ENCODE data around the gene RBM23. TPM values are rescaled to one million over a fixed set of nuclear protein-coding genes. Genes with fewer than 3 reads are reported as not detected.

The RBM23 gene
- total RNA-seq, 1 experiment from 2014 or later, result 57.6 TPM

- CTCF ChIA-PET, result interaction anchor here (0.7 to 3.0 kb wide), 8 partner anchors 10 to 125 kb away, joined by 3 to 22 read pairs (median 4); partner anchors contain the start of genes AJUBA and PRMT5
- intact Hi-C loops (cut with micrococcal nuclease), result no loop called here
- Mint-ChIP-seq H3K9me3 (ENCODE audit: unreplicated experiment) (no peaks in the 10 kb centered on the region), H3K36me3 (ENCODE audit: insufficient read depth, unreplicated experiment) (peaks cover 69% of the 10 kb centered on the region), H3K4me3 (ENCODE audit: unreplicated experiment) (no peak overlapping the region), H3K27ac (ENCODE audit: low read depth, unreplicated experiment) (no peak overlapping the region), H3K27me3 (ENCODE audit: insufficient read depth, unreplicated experiment) (no peaks in the 10 kb centered on the region), H3K4me1 (ENCODE audit: insufficient read depth, unreplicated experiment) (no peaks in the 10 kb centered on the region)
- TF ChIP-seq, protein P1, sequence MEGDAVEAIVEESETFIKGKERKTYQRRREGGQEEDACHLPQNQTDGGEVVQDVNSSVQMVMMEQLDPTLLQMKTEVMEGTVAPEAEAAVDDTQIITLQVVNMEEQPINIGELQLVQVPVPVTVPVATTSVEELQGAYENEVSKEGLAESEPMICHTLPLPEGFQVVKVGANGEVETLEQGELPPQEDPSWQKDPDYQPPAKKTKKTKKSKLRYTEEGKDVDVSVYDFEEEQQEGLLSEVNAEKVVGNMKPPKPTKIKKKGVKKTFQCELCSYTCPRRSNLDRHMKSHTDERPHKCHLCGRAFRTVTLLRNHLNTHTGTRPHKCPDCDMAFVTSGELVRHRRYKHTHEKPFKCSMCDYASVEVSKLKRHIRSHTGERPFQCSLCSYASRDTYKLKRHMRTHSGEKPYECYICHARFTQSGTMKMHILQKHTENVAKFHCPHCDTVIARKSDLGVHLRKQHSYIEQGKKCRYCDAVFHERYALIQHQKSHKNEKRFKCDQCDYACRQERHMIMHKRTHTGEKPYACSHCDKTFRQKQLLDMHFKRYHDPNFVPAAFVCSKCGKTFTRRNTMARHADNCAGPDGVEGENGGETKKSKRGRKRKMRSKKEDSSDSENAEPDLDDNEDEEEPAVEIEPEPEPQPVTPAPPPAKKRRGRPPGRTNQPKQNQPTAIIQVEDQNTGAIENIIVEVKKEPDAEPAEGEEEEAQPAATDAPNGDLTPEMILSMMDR (IDR thresholded peaks at IDR 0.05; ENCODE audit: unreplicated experiment), result no peak
- DNase-seq (ENCODE audit: unreplicated experiment), result no peak
- BruUV-seq (replicated peaks), result no TSS peak
- POLR2A ChIA-PET, result interaction anchor here (0.6 to 4.8 kb wide), 5 partner anchors 10 to 67 kb away, joined by 3 to 21 read pairs (median 5); partner anchors contain the start of genes HAUS4 and PRMT5
Observed at GRCh38 chr14:22945642-22946041, 26.7 kb upstream of the RBM23 start.

DNA sequence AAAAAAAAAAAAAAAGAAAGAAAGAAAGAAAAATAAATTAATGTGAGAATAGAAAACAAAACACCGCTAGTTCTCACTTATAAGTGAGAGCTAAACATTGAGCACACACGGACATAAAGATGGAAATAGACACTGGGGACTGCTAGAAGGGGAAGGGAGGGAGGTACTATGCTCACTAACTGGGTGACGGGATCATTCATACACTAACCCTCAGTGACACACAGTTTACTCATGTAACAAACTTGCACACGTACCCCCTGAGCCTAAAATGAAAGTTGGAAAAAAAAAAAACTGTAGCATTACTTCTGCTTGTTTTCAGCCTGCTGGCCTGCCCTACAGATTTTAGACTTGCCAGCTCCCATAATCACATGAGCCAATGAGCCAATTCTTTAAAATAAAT is 20.7 kb upstream of the RBM23 start:
- TF ChIP-seq, protein P1 (IDR thresholded peaks at IDR 0.05; ENCODE audit: unreplicated experiment), result no peak
- intact Hi-C loops (cut with micrococcal nuclease), result no loop called here
- CTCF ChIA-PET, result interaction anchor here (0.6 to 3.4 kb wide), 5 partner anchors 9 to 603 kb away, joined by 3 to 15 read pairs (median 4); partner anchors contain the start of gene PRMT5

GRCh38 chr14:22935156-22935555 is 16.2 kb upstream of the RBM23 start:
- DNase-seq (ENCODE audit: unreplicated experiment), result no peak
- TF ChIP-seq, protein P1 (IDR thresholded peaks at IDR 0.05; ENCODE audit: unreplicated experiment), result no peak
- Mint-ChIP-seq H3K27ac (ENCODE audit: low read depth, unreplicated experiment) (no peak overlapping the region), H3K9me3 (ENCODE audit: unreplicated experiment) (no peaks in the 10 kb centered on the region), H3K4me1 (ENCODE audit: insufficient read depth, unreplicated experiment) (no peaks in the 10 kb centered on the region), H3K36me3 (ENCODE audit: insufficient read depth, unreplicated experiment) (peaks cover 8% of the 10 kb centered on the region), H3K4me3 (ENCODE audit: unreplicated experiment) (no peak overlapping the region), H3K27me3 (ENCODE audit: insufficient read depth, unreplicated experiment) (no peaks in the 10 kb centered on the region)
- BruUV-seq (replicated peaks), result no TSS peak
- intact Hi-C loops (cut with micrococcal nuclease), result no loop called here
- ChIA-PET CTCF (interaction anchor here (0.9 to 2.1 kb wide), 13 partner anchors 9 to 142 kb away, joined by 3 to 8 read pairs (median 3); partner anchors contain the start of gene HAUS4), POLR2A (interaction anchor here (0.6 to 1.6 kb wide), 4 partner anchors 20 to 137 kb away, joined by 3 to 6 read pairs (median 3); partner anchors contain the start of gene HAUS4)

More for the DNA sequence above, 20.7 kb upstream of the RBM23 start:
- BruUV-seq (replicated peaks), result no TSS peak
- no peaks in the 10 kb centered on the region for H3K4me1 Mint-ChIP-seq (ENCODE audit: insufficient read depth, unreplicated experiment)
- H3K36me3 Mint-ChIP-seq (ENCODE audit: insufficient read depth, unreplicated experiment), result peaks cover 24% of the 10 kb centered on the region
- POLR2A ChIA-PET, result interaction anchor here (1.3 to 3.9 kb wide), 2 partner anchors 10 to 42 kb away, joined by 5 to 15 read pairs; partner anchors contain the start of gene PRMT5
- no peak overlapping the region for H3K4me3 Mint-ChIP-seq (ENCODE audit: unreplicated experiment)
- H3K27ac Mint-ChIP-seq (ENCODE audit: low read depth, unreplicated experiment), result no peak overlapping the region
- DNase-seq (ENCODE audit: unreplicated experiment), result no peak
- no peaks in the 10 kb centered on the region for H3K27me3 Mint-ChIP-seq (ENCODE audit: insufficient read depth, unreplicated experiment)
- no peaks in the 10 kb centered on the region for H3K9me3 Mint-ChIP-seq (ENCODE audit: unreplicated experiment)

GRCh38 chr14:22932146-22932545 is 13.2 kb upstream of the RBM23 start:
- no TSS peak for BruUV-seq (replicated peaks)
- no peak overlapping the region for H3K4me3 Mint-ChIP-seq (ENCODE audit: unreplicated experiment)
- H3K4me1 Mint-ChIP-seq (ENCODE audit: insufficient read depth, unreplicated experiment), result peaks cover 2% of the 10 kb centered on the region
- H3K27ac Mint-ChIP-seq (ENCODE audit: low read depth, unreplicated experiment), result no peak overlapping the region
- intact Hi-C loops (cut with micrococcal nuclease), result no loop called here
- H3K36me3 Mint-ChIP-seq (ENCODE audit: insufficient read depth, unreplicated experiment), result peaks cover 8% of the 10 kb centered on the region
- no peaks in the 10 kb centered on the region for H3K27me3 Mint-ChIP-seq (ENCODE audit: insufficient read depth, unreplicated experiment)
- TF ChIP-seq, protein P1 (IDR thresholded peaks at IDR 0.05; ENCODE audit: unreplicated experiment), result no peak
- ChIA-PET CTCF (interaction anchor here (0.6 to 3.5 kb wide), 6 partner anchors 18 to 136 kb away, joined by 3 to 21 read pairs (median 4); no protein-coding TSS in a partner anchor), POLR2A (interaction anchor here (5.8 kb wide), 1 partner anchor 24 kb away, joined by 79 read pairs; the partner anchor contains the start of gene HAUS4)
- no peak for DNase-seq (ENCODE audit: unreplicated experiment)
- no peaks in the 10 kb centered on the region for H3K9me3 Mint-ChIP-seq (ENCODE audit: unreplicated experiment)

Measured in MCF 10A (cell line).